HCT116 (cell line): ENCODE results near the gene HIBADH. TPM values are rescaled to one million over a fixed set of nuclear protein-coding genes. Genes with fewer than 3 reads are reported as not detected.

Source experiments
- ATAC-seq: fragments of 200-7000 bp; cut with Tn5 transposase; 2 replicates; pipeline ENCODE4 v1.9.1; 2020; ENCODE audit warnings: mild to moderate bottlenecking, moderate library complexity
- BruUV-seq: library from RNA; stranded (reverse); fragments of 400-500 nt; replicated peaks from 2 replicates; lab custom pipeline; 2021; lab: Mats Ljungman, UMichigan
- CTCF ChIA-PET: fragments of 300-600 bp; sonication (Branson Sonifier 250); formaldehyde crosslinking; loops from one replicate; lab custom pipeline; 2021; ENCODE audit warnings: antibody characterized with exemption; lab: Charles Lee
- POLR2A ChIA-PET: fragments of 300-600, 350-600 bp; sonication (Branson Sonifier 250); formaldehyde crosslinking; loops from one replicate; lab custom pipeline; 2021; ENCODE audit warnings: antibody characterized with exemption; lab: Charles Lee
- RAD21 ChIA-PET, 2 experiments: fragments of 300-600 bp; sonication (Branson Sonifier 250); formaldehyde crosslinking; loops; one replicate each; lab custom pipeline; 2023; ENCODE audit warnings: low total read pairs in 2 of 2; ENCODE audit not compliant: uncharacterized antibody in 2 of 2, unreplicated experiment in 2 of 2, low non-redundant PET in 1 of 2; lab: Charles Lee
- DNase-seq: peaks from one replicate; pipeline ENCODE4 v3.0.0-alpha.2; 2010; ENCODE audit warnings: low read depth, low spot score
- H2AFZ ChIP-seq: fragments of 200-600 bp; shearing (Covaris generic), sonication (generic); 2 replicates; pipeline ENCODE4 v1.6.1; 2017; ENCODE audit warnings: low read depth, mixed run types, mixed read lengths, antibody characterized with exemption, low read length; ENCODE audit not compliant: poor library complexity, severe bottlenecking
- H3K27ac ChIP-seq: 2 replicates; pipeline ENCODE4 v1.5.1; 2012; ENCODE audit warnings: low read depth, low read length
- H3K27me3 ChIP-seq: fragments of 200-600 bp; sonication (generic); 2 replicates; pipeline ENCODE4 v1.6.1; 2016; ENCODE audit warnings: mixed run types, low read length, mixed read lengths; ENCODE audit not compliant: insufficient read depth
- H3K36me3 ChIP-seq, 2 experiments: fragments of 200-500 bp in 1 of 2; fragments of 200-600 bp in 1 of 2; sonication (Bioruptor generic) in 1 of 2; sonication (generic) in 1 of 2; 2 replicates each; pipeline versions ENCODE4 v1.5.1 to v1.6.1; 2014 to 2016; ENCODE audit warnings: low read length in 2 of 2, inconsistent platforms in 1 of 2, mixed read lengths in 1 of 2, mixed run types in 1 of 2; ENCODE audit not compliant: insufficient read depth in 2 of 2, control insufficient read depth in 1 of 2
- H3K4me1 ChIP-seq, 2 experiments: fragments of 200-600 bp in 1 of 2; sonication (generic) in 1 of 2; 2 replicates each; pipeline versions ENCODE4 v1.5.1 to v1.6.1; 2012 to 2017; ENCODE audit warnings: low read length in 2 of 2, inconsistent platforms in 1 of 2, mild to moderate bottlenecking in 1 of 2, mixed read lengths in 1 of 2, mixed run types in 1 of 2, moderate library complexity in 1 of 2; ENCODE audit not compliant: insufficient read depth in 2 of 2, control insufficient read depth in 1 of 2
- H3K4me2 ChIP-seq: fragments of 200-600 bp; sonication (generic); 2 replicates; pipeline ENCODE4 v1.6.1; 2017; ENCODE audit warnings: mixed run types, low read length, mixed read lengths
- H3K4me3 ChIP-seq, 2 experiments: fragments of 200-600 bp in 1 of 2; sonication (generic) in 1 of 2; replicated peaks in 1 of 2; 2 replicates each; pipeline ENCODE4 v1.5.1; 2011 to 2016; ENCODE audit warnings: low read length in 2 of 2, control low read depth in 1 of 2, low read depth in 1 of 2, mild to moderate bottlenecking in 1 of 2, mixed read lengths in 1 of 2, mixed run types in 1 of 2
- H3K79me2 ChIP-seq: fragments of 200-600 bp; sonication (generic); 2 replicates; pipeline ENCODE4 v1.6.1; 2017; ENCODE audit warnings: mild to moderate bottlenecking, mixed run types, low read length, moderate library complexity, mixed read lengths; ENCODE audit not compliant: insufficient read depth
- H3K9ac ChIP-seq: fragments of 200-600 bp; sonication (generic); 2 replicates; pipeline ENCODE4 v1.6.1; 2016; ENCODE audit warnings: low read length, mixed read lengths
- H3K9me2 ChIP-seq: fragments of 200-600 bp; sonication (generic), shearing (Covaris generic); 2 replicates; pipeline ENCODE4 v1.6.1; 2017; ENCODE audit warnings: mixed run types, mild to moderate bottlenecking, moderate library complexity; ENCODE audit not compliant: insufficient read depth
- H3K9me3 ChIP-seq, 2 experiments: fragments of 200-500 bp in 1 of 2; fragments of 200-600 bp in 1 of 2; sonication (Bioruptor generic) in 1 of 2; sonication (generic) in 1 of 2; 2 replicates each; pipeline ENCODE4 v1.6.1; 2014 to 2017; ENCODE audit warnings: low read length in 2 of 2, mixed read lengths in 2 of 2, inconsistent platforms in 1 of 2, low read depth in 1 of 2, mild to moderate bottlenecking in 1 of 2, mixed run types in 1 of 2, moderate library complexity in 1 of 2; ENCODE audit not compliant: control insufficient read depth in 1 of 2, insufficient read depth in 1 of 2
- H4K20me1 ChIP-seq: fragments of 200-600 bp; sonication (generic), shearing (Covaris generic); 2 replicates; pipeline ENCODE4 v1.6.1; 2017; ENCODE audit warnings: mixed run types, mild to moderate bottlenecking, moderate library complexity; ENCODE audit not compliant: insufficient read depth
- ELF1 ChIP-seq: IDR thresholded peaks from 2 replicates; pipeline ENCODE4 v1.6.1; 2012; ENCODE audit warnings: low read depth, borderline replicate concordance
- EZH2 ChIP-seq: fragments of 200-600 bp; sonication (generic); IDR thresholded peaks from 2 replicates; pipeline ENCODE4 v1.6.1; 2017; ENCODE audit warnings: antibody characterized with exemption, mixed run types
- FOSL1 ChIP-seq: IDR thresholded peaks from 2 replicates; pipeline ENCODE4 v1.6.1; 2012; ENCODE audit warnings: low read depth
- JUND ChIP-seq: IDR thresholded peaks from 2 replicates; pipeline ENCODE4 v1.6.1; 2012
- MAX ChIP-seq: IDR thresholded peaks from 2 replicates; pipeline ENCODE4 v1.6.1; 2012
- RAD21 ChIP-seq: IDR thresholded peaks from 2 replicates; pipeline ENCODE4 v1.6.1; 2012; ENCODE audit warnings: low read depth, mild to moderate bottlenecking
- SIN3A ChIP-seq: IDR thresholded peaks from 2 replicates; pipeline ENCODE4 v1.6.1; 2012; ENCODE audit warnings: low read depth
- SP1 ChIP-seq: IDR thresholded peaks from 2 replicates; pipeline ENCODE4 v1.6.1; 2012; ENCODE audit warnings: low read depth
- SRF ChIP-seq: IDR thresholded peaks from 2 replicates; pipeline ENCODE4 v1.6.1; 2012; ENCODE audit warnings: low read depth
- TCF7L2 ChIP-seq: IDR thresholded peaks from 2 replicates; pipeline ENCODE4 v1.7.0; 2011; ENCODE audit warnings: borderline replicate concordance, inconsistent platforms; ENCODE audit not compliant: insufficient read depth, insufficient read length; ENCODE audit errors: extremely low read depth
- YY1 ChIP-seq: IDR thresholded peaks from 2 replicates; pipeline ENCODE4 v1.6.1; 2011; ENCODE audit warnings: low read length, low read depth, moderate library complexity, mild to moderate bottlenecking; ENCODE audit not compliant: insufficient replicate concordance; ENCODE audit errors: extremely low read depth
- ZBTB33 ChIP-seq: IDR thresholded peaks from 2 replicates; pipeline ENCODE4 v1.6.1; 2011; ENCODE audit warnings: mild to moderate bottlenecking, low read length, moderate library complexity; ENCODE audit not compliant: insufficient replicate concordance; ENCODE audit errors: extremely low read depth
- ZFX ChIP-seq: fragments of 450-650 bp; IDR thresholded peaks from 2 replicates; pipeline ENCODE4 v1.6.1; 2017
- ZNF274 ChIP-seq: fragments of 200-500 bp; sonication (Bioruptor generic); IDR thresholded peaks from 2 replicates; pipeline ENCODE4 v1.6.1; 2014; ENCODE audit warnings: mild to moderate bottlenecking, low read depth, low read length, inconsistent platforms
- intact Hi-C: fragments of 100-400 bp; cut with micrococcal nuclease; formaldehyde crosslinking; loops from 2 replicates; pipeline ENCODE4 v1.10.0; 2022
- total RNA-seq: library from RNA; stranded (reverse); gene quantifications from one replicate; pipeline ENCODE4 v1.2.1, GENCODE V29; 2021; ENCODE audit not compliant: unreplicated experiment
- TF ChIP-seq, protein P1 (sequence below): IDR thresholded peaks from 2 replicates; pipeline ENCODE4 v1.6.1; 2012

Gene HIBADH
- total RNA-seq, 1 experiment from 2014 or later, result 32.4 TPM

GRCh38 chr7:27501001-27501400 is 161.7 kb downstream of the HIBADH start:
- Histone ChIP-seq H3K9me2 (no peaks in the 10 kb centered on the region), H3K9me3 (no peaks in the 10 kb centered on the region), H3K27ac (no peak overlapping the region), H3K4me2 (no peak overlapping the region), H4K20me1 (no peaks in the 10 kb centered on the region), H3K9ac (no peak overlapping the region), H3K4me1 (no peaks in the 10 kb centered on the region), H3K36me3 (no peaks in the 10 kb centered on the region), H3K79me2 (no peaks in the 10 kb centered on the region), H2AFZ (no peak overlapping the region), H3K4me3 (no peak overlapping the region), H3K27me3 (no peaks in the 10 kb centered on the region)
- ATAC-seq (0 out of 2 replicates have a peak, but pooled peaks have one; percentile 22), DNase-seq (no peak)
- TF ChIP-seq RAD21 (no peak), ZFX (no peak), MAX (no peak), FOSL1 (no peak), YY1 (no peak), TCF7L2 (no peak), ZNF274 (no peak), SIN3A (no peak), ELF1 (no peak), SP1 (no peak), EZH2 (no peak)
- TF ChIP-seq, protein P1, sequence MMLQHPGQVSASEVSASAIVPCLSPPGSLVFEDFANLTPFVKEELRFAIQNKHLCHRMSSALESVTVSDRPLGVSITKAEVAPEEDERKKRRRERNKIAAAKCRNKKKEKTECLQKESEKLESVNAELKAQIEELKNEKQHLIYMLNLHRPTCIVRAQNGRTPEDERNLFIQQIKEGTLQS, result no peak
- no TSS peak for BruUV-seq
- intact Hi-C loops, result no loop called here
- ChIA-PET POLR2A (no interaction called here), RAD21 (no interaction called here), CTCF (no interaction called here)

DNA sequence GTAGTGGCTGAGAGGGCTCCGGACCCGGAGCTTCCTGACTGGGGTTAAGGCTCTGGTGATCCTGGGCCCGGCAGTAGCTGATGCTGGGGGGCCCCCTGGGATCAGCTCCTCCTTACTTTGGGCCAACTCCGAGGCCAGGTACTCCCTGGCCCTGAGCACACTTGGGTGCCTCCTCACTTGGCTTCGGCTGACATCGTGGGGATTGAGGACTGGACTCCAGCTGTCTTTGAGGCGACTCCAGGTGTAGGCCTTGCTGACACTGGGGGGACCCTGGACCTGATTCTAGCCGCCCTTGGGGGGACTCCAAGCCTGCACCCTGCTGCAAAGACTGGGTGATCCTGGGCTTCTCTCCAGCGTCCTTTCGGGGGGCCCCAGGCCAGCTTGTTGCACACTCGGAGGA is 170.5 kb downstream of the HIBADH start:
- Histone ChIP-seq H3K4me1 (no peaks in the 10 kb centered on the region), H4K20me1 (no peaks in the 10 kb centered on the region), H2AFZ (no peak overlapping the region), H3K27me3 (no peaks in the 10 kb centered on the region), H3K4me3 (no peak overlapping the region), H3K9me2 (no peaks in the 10 kb centered on the region), H3K36me3 (no peaks in the 10 kb centered on the region), H3K9ac (no peak overlapping the region), H3K4me2 (no peak overlapping the region), H3K79me2 (no peaks in the 10 kb centered on the region), H3K27ac (no peak overlapping the region), H3K9me3 (no peaks in the 10 kb centered on the region)
- no TSS peak for BruUV-seq
- ChIA-PET RAD21 (no interaction called here), POLR2A (no interaction called here), CTCF (no interaction called here)
- no peak for DNase-seq
- TF ChIP-seq SRF (no peak), ELF1 (no peak), JUND (no peak), SP1 (no peak), ZBTB33 (no peak), SIN3A (no peak)
- ATAC-seq, result no peak
- intact Hi-C loops, result no loop called here
